Measurements from ENCODE around the gene HAND2.

GRCh38 chr4:173482330-173482931 lies 47.6 kb downstream of the HAND2 start:
- TF ChIP-seq CTCF (IDR thresholded peaks at IDR 0.05; ENCODE audit: insufficient read depth, low read length) = no peak
- no peak for TF ChIP-seq POLR2AphosphoS5 (IDR thresholded peaks at IDR 0.05; ENCODE audit: low read depth)
- no peak for TF ChIP-seq GABPA (IDR thresholded peaks at IDR 0.05; ENCODE audit: low read depth)
- no peak for TF ChIP-seq REST (IDR thresholded peaks at IDR 0.05; ENCODE audit: insufficient replicate concordance, low read depth)

Measured in HL-60 (cell line).